GM18858 (cell line): ENCODE data around the gene CHST4.
"Not testable (repeated sequence)": the region's sequence is repeated elsewhere in the genome, so short reads cannot be mapped to it uniquely, and the experiment has no call there.

Experiments used
- ATAC-seq: cut with Tn5 transposase; IDR thresholded peaks from one replicate; pipeline ENCODE4 v1.9.1; 2021; ENCODE audit not compliant: unreplicated experiment

Gene CHST4

DNA sequence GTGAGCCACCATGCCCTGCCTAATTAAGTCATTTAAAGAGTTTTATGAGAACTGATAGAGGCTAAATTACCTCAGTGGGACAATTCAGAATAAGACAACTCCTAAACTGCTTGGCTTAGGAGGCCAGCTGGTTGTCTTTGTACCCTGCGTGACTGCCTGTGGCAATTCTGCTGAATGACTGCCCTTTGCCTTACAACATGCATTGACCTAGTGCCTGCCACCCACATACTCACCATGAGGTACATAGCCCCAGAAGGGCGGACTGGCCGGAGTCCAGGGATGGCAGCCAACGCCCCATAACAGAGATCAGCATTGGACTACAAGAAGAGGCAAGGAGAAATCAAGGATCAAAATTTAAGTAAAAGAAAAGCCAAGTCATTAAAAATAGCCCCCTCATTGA, 43.4 kb downstream of the CHST4 start:
- no peak for ATAC-seq

DNA sequence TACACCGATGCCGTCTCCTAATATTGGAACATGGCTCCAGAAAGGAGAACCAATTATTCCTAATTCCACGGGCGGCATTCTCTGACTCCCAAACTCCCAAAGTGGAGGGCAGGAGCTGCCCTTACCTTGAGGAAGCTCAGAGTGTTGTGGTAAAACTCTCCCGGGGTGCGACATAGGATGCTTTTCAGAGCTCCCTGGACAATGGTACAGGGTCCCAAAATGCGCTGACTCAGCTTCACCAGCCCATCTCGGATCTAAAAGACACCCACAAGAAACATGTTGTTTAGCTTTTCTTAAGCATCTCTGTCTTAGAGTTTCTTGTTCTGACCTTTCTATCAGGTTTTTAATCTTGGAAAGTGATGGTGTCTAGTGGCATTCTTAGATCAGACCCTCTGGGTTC, 43.9 kb downstream of the CHST4 start:
- ATAC-seq = no peak

- ATAC-seq = no peak
These were observed 46.4 kb downstream of the CHST4 start for GRCh38 chr16:71572497-71573116.

DNA sequence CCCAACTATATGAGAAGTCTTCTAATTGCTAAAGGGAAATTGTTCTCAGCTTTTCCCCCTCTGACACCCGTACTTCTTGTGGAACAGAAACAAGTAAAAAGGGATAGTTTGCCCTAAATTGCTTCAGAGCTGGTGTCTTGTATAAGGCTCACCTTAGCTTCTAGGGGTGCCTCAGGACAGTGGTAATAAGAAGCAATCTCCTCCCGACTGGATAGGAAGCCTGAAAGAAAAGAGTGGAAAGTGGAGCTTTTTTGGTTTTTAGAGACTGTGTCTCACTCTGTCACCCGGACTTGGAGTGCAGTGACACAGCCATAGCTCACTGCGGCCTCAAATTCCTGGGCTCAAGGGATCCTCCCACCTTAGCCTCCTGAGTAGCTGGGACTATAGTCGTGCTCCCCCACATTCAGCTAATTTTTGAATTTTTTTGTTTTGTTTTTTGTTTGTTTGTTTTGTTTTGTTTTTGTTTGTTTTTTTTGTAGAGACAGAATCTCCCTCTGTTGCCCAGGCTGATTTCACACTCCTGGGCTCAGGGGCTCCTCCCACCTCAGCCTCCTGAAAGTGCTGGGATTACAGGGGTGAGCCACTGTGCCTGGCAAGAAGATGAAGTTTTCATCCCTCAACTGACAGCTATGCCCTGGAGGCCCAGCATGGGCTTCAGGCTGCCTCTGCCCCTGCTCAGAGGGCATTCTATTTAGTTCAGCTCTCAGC, 47.3 kb downstream of the CHST4 start:
- ATAC-seq = no peak

DNA sequence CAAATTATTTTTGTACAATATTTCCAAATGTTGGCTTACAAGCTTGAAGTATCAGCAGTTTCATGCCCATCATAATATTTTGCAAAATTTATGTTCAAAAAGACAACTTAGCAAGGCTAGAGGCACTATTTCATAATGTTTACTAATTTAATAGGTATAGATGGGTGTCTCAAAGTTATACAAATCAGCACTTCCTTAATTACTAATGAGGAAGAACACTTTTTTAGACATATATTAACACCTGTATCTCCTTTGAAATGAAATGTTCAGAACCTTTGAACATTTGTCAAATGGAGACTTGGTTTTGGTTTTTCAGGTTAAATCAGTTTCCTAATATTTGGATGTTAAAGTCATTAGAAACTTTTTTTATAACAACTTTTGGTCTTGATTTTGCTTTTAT, 48.5 kb downstream of the CHST4 start:
- ATAC-seq = no peak

- no peak for ATAC-seq
These were observed 50.7 kb downstream of the CHST4 start, which contains the start of gene TAT for GRCh38 chr16:71576971-71577370. TAT (minus strand) TSS chr16:71577092; CDS start chr16:71576415, 677 bp downstream.

GRCh38 chr16:71582553-71582848, 56.3 kb downstream of the CHST4 start:
- ATAC-seq = not testable (repeated sequence)

DNA sequence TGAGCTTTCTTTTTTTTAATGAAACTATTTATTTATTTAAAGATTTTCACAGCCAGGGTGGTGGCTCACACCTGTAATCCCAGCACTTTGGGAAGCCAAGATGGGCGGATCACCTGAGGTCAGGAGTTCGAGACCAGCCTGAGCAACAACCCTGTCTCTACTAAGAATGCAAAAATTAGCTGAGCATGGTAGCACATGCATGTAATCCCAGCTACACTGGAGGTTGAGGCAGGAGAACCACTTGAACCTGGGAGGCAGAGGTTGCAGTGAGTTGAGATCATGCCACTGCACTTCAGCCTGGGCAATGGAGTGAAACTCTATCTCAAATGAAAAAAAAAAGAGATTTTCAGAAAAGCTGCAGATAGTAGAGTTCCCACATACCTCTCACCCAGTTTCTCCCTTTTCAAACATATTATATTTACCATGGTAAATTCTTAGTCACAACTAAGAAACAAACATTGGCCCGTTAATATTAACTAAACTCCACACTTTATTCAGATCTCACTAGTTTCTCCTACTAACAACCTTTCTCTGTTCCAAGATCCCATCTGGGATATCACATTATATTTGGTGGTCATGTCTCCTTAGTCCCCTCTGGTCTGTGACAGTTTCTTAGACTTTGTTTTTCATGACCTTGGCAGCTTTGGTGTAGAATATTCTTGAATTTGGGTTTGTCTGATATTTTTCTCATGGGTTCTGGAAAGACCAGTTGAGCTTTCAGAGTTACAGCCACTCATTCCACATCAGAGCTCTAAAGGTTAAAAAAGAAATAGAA, 58.5 kb downstream of the CHST4 start:
- ATAC-seq = no peak

DNA sequence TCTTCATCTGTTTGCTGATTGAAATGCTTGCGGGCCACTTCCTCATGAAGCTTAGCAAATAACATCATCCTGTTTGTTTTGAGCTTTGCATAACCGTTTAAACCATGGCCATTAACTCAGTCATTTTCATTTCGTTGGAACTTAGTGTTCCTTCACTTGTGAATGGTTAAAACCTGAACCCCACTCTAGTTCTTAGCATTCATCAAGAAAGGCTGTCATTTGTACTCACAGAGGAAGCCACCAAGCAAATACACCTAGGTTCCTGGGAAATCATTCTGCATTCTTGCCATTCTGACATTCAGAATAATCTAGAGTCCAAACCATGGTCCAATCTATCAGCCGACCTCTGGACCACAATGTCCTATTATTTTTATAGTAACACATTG, 59.1 kb downstream of the CHST4 start:
- no peak for ATAC-seq
